HG02852 (cell line): ENCODE data around the gene ADAMTS2.

Experiments
- ATAC-seq: cut with Tn5 transposase; IDR thresholded peaks from one replicate; pipeline ENCODE4 v1.9.1; 2021; ENCODE audit warnings: mild to moderate bottlenecking, moderate library complexity; ENCODE audit not compliant: unreplicated experiment

ADAMTS2 gene

GRCh38 chr5:179258001-179258921 is 87.0 kb downstream of the ADAMTS2 start:
- no peak for ATAC-seq

DNA sequence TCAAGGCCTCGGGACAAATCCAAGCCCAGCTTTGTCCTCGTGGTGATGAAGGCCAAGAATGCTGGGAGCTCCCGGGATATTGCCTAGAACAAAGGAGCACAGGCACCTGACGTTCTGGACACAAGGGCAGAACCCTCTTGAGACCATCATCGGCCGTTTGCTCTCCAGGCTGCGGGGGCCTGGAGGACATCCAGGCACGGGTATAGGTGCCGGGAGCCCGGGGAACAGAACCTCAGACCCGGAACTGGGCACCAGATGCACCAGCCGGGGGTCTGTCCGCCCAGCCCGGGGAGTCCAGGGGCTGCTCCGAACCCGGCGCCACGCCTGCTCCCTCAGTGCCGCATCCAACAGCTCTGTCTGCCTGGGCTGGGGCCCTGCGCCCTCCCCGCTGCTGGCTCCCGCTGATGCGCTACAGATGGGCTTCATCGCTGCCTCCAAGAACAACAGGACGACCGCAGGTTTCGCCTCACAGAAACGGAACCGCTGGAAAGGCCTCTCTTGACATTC is 88.0 kb downstream of the ADAMTS2 start:
- no peak for ATAC-seq

DNA sequence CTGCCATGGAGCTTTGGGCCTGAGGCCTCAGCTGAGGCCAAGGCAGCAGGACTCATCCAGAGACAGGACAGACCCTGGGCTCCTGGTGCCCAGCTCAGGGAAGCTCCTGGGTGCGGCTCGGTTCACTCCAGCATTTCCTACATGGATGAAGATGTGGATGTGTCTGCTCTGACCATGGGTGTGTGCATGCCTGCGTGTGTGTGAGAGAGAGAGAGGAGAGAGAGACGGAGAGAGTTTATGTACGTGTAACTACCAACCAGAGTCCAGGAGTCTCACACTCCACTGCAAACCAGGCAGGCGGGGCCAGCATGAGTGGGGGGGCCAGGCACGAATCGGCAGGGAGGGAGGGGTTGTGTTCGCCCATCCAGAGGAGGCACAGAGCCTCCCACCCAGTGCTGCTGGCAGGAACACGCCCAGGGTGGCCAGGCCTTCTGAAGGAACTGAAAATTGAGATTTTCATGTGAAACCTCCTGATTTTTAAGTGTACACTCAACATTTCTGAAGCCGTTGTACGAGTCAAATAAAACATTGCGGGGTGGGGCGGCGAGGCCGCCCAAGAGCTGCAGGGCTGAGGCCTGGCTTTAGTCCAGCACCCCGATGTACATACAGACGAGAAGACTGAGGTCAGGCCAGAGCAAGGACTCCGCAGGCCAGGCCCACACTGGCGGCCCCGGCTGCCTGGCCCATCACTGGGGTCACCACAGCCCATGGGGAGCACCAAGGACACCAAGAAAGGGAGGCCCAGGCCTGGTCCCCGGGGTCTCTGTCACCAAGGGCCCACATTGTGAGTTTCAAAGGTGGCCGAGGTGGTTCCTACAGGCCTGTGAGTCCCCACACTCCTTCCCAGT is 88.7 kb downstream of the ADAMTS2 start:
- no peak for ATAC-seq

GRCh38 chr5:179255527-179256327 is 89.5 kb downstream of the ADAMTS2 start:
- ATAC-seq: no peak

- no peak for ATAC-seq
These were observed 90.5 kb downstream of the ADAMTS2 start for GRCh38 chr5:179254638-179255271.

DNA sequence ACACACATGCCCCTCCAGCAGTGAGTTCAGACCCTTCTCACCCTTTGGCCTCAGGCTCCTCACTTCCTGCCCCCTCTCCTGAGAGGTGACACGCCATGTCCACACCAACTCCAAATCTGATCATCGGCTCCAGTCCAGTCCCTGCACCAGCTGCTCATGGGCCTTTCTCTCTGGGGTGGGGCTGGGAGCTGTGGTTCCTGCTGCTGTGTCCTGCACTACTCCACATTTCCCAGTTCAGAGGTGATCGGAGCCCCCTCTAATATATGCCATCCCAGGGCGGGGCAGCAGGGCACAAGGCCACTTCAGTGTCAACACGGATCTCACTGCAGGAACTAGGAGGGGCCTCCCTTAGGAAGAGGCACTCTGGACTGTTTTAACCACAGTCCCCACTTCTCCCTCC is 91.5 kb downstream of the ADAMTS2 start:
- no peak for ATAC-seq

DNA sequence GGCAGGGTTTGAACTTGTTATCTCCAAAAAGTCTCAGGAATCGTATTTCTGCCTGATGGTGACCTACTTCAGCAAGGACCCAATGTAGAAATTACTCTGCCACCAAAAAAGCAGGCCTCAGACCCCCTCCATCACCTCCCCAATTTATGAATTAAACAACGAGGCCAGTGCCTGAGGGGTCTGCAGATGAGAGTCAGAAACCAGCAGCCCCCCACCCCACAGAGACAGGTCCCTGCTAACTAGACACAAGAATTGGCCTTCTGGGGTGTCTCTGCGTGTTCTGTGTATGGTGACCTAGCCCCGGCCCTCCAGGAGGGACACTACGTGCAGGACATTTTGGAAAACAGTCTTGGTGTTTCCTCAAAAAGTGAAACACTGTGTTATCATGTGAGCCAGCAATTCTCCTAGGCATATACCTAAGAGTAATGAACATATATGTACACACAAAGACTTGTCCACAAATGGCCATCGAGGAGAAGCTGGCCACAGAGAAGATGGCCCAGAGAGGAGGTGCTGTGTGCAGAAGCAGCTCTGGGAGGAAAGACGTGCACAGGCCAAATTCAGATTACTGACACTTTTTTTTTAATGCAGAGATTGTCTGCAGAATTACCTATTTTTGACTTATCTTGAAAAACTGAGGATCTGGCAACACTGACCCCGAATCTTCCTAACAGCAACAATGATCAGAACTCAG is 93.8 kb downstream of the ADAMTS2 start:
- ATAC-seq: no peak

DNA sequence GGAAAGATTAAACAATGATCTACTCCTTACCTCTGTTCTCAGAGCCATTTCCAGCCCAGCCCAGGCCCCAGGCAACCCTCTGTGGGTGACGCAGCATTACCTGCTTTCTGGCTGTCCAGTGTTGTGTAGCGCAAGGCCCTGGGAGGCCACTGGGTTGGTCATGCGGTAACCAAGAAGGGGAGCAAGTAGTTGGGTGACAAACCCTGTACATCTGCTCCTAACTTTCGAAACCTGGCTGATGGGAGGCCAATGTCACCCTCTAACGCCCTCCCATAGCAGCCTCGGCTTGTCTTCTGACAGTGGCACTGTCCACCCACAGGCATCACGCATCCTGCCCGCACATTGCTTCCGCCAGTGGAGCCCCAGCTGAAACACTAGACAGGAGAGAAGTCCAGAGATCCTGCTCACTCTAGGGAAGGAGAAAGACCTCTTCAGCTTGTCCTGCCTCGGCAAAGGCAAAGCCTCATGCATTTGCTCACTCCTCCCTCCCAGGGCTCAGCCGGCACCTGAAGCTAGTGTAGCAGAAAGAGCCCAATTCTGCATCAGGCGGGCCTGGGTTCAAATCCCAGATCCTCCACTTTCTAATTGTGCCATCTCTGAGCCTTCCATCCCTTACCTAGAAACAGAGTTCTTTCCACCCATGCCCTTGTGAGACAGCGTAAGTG is 94.6 kb downstream of the ADAMTS2 start:
- ATAC-seq: no peak

GRCh38 chr5:179246227-179246626 is 99.0 kb downstream of the ADAMTS2 start:
- no peak for ATAC-seq

DNA sequence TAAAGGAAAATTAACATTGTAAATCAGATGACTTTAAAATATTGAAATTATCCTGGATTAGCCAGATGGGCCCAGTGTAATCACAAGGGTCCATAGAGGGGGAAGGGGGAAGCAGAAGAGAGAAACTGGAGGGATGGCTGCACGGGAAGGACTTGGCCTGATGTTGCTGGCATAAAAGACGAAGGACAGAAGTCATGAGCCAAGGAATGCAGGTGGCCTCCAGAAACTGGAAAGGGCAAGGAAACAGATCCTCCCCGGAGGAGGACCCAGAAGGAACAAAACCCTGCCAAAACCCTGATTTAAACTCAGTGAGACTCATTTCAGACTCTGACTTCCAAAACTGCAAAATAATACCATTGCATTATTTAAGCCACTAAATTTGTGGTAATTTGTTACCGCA is 100.2 kb downstream of the ADAMTS2 start:
- no peak for ATAC-seq

GRCh38 chr5:179244044-179244443 is 101.2 kb downstream of the ADAMTS2 start:
- ATAC-seq: no peak

DNA sequence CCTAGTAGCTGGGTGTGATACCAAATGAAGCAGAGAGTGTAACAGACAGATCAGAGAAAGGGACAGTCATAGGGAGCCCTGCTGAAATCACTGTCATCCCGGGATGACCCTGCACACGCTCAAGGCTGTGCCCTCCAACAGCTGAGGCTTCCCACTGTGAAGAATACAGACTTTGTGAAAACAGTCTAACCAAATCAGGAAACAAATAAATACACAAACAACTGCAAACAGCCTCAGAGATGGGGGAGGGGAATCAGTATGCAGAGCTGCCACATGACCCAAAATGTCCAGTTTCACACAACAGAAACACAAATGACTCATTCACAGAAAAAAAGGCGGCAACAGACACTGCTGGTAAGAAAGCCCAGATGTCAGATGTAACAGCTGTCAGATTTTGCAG is 101.9 kb downstream of the ADAMTS2 start:
- no peak for ATAC-seq

DNA sequence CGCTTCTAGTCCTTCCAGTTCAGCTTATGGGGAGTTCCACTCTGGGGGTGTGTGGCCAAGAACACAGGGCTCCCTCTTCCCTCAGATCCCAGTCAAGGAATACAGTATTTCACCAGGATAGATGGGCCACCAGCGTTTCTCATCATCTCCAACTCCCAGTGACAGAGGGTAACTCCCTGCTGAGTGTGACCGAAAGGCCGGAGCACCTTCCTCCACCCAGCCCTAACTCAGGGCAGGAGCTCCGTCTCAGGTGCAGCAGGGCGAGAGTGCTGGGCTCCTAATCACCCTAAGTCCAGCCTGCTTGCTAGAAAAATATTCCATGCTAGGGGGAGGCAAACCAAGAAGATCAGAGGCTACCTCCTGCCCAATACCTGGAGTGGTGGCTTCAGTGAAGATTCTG is 102.6 kb downstream of the ADAMTS2 start:
- no peak for ATAC-seq

GRCh38 chr5:179241764-179242370 is 103.4 kb downstream of the ADAMTS2 start:
- no peak for ATAC-seq

DNA sequence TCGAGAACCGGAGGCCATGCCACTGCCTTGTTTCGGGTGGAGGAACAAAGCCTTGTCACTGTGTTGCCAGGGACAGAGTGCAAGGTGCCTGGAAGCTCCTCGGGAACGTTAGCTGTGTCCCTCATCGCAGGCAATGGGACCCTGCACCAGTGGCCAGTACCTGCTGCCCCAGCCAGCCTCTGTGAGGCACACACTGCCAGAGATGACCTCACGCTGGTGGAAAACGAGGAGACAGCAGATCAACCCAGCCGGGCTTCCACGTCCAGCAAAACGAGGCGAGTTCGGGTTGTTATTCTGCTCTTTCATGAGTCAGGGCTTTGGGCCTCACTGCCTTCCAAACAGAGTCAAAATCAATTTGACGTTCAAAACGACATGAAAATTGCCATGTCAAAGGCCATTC is 104.1 kb downstream of the ADAMTS2 start:
- ATAC-seq: no peak

DNA sequence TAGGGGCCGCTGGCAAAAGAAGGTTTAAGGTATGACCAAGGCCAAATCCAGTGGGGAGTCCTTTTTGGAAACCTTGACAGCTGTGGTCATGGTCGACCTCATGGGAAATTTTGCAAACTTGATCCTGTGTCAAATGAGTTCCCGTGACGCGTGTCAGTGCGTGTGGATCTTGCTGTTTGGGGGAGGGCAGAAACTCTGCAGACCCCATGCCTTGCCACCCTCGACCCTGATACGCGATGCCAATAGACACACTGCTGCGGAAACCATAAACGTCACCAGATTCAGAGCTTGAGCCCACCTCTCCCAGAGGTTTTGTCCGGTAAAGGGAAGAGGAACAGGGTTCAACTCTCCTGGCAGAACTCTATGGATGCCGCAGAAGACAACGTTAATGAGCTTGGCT is 104.7 kb downstream of the ADAMTS2 start:
- ATAC-seq: no peak

- ATAC-seq: no peak
These were observed 105.8 kb downstream of the ADAMTS2 start for GRCh38 chr5:179239256-179240135.

- ATAC-seq: no peak
These were observed 106.7 kb downstream of the ADAMTS2 start for GRCh38 chr5:179238628-179238970.
